Cardiac fibroblast (primary cell): ENCODE measurements around the gene SHC3.

Source experiments
- DNase-seq, 2 donors: peaks; one replicate each; pipeline versions ENCODE4 v3.0.0 to v3.0.0-alpha.2; 2010; ENCODE audit warnings: low read depth in 2 of 2
- H3K4me3 ChIP-seq, 2 donors: replicated peaks in 1 of 2; 1 replicate in 1 of 2; 2 replicates in 1 of 2; pipeline ENCODE4 v1.5.1; 2011; ENCODE audit warnings: low read depth in 2 of 2, low read length in 2 of 2, mild to moderate bottlenecking in 2 of 2, moderate library complexity in 1 of 2
- TF ChIP-seq, protein P1 (sequence below): IDR thresholded peaks from one replicate; pipeline ENCODE4 v1.5.1; 2011; ENCODE audit warnings: low read depth, mild to moderate bottlenecking, low read length, inconsistent platforms

SHC3 gene

DNA sequence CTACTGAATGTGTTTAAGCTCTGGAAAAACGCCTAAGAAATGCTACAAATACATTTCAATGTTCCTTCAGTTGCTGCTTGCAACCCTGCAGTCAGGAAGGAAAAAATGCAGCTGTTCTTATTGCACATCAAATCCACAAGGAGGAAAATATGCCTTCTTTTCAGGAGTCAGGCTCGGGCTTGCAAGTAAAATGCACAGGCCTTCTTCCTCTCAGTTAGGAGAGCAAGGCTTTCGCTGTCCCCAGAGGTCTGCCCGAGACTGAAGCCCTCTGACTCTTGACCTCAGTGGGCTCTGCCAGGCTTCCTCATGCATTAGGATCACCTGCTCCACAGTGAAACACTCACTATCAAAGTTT, 899 bp upstream of the SHC3 start:
- TF ChIP-seq, protein P1, sequence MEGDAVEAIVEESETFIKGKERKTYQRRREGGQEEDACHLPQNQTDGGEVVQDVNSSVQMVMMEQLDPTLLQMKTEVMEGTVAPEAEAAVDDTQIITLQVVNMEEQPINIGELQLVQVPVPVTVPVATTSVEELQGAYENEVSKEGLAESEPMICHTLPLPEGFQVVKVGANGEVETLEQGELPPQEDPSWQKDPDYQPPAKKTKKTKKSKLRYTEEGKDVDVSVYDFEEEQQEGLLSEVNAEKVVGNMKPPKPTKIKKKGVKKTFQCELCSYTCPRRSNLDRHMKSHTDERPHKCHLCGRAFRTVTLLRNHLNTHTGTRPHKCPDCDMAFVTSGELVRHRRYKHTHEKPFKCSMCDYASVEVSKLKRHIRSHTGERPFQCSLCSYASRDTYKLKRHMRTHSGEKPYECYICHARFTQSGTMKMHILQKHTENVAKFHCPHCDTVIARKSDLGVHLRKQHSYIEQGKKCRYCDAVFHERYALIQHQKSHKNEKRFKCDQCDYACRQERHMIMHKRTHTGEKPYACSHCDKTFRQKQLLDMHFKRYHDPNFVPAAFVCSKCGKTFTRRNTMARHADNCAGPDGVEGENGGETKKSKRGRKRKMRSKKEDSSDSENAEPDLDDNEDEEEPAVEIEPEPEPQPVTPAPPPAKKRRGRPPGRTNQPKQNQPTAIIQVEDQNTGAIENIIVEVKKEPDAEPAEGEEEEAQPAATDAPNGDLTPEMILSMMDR, result peak; percentile 6
- DNase-seq, result peak; percentile 65 to 72
- peak overlapping the region; percentile 41 to 51 for H3K4me3 ChIP-seq

DNA sequence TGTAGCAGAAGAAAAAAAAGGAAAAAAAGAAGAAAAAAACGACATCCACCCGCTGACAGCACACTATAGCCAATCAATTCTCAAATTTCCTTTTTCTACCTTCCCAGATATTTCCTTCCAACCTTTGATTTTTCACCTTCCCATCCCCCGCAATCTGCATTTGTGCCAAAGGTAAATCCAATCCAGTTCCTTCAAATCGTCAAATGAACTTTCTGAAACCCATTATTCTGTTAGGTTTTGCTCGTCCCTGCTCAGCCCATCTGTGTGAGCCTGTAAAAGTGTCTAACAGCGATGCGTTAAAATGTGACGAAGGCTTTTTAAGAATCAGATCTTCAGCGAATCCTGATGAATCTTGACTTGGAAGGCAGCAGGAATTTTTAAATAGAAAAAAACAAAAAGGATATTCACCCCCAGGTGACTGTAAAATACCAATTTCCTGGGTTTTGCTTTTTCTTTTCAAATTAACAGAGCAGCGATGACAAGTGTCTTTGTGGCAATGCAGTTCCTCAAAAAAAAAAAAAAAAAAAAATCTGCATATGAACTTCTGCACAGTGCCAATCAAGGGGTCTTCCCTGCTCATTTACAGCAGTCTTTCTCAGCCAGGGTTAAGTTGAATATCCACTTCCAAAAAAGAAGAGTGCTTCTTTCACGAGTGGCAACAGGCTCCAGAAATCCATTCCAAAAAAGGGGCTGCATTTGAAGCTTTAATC, 367 bp upstream of the SHC3 start:
- H3K4me3 ChIP-seq, result peak overlapping the region; percentile 57 to 66
- no peak for DNase-seq
- TF ChIP-seq, protein P1, result no peak

DNA sequence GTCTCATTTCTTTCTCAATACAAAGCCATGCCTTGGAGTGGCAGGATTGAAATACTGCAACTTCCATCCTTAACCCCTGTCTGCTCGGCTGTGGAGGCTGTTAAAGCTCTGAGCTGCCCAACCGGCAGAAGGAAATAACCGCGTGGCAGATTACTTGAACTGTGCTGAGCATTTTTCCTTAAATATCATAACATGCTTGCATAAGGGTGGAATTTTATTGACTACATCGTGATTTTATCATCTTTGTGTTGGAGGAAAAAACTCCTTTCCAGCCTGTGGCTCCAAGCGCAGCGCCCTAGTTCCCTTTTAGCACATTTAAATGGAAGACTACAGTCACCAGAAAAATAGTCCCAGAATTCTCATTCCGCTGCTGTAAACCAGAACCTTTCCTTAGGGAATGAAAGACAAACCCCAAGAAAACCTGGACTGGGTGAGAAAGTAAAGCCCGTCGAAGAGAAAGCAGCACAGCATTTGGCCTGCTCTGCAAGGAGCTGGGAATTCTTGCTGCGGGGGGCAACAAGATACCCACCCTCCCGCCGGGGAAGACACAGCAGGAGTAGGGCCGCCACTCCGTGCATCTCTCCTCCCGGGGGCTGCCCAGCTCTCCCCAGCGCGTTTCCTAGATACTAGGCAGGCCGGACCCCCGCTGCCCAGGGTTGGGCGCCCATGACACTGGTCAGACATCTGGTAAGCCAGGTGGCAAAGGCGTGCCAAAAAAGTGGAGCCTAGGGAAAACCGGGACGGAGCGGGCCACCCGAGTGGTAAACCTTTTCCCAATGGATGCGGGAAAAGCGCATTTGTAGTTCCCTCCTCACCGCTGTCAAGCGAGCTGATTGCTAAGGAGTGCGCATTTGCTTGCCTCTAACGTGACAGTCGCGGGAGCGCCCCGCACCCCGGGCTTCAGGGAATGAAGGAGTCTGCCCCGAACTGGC, 1.3 kb downstream of the SHC3 start:
- peak overlapping the region; percentile 66 to 67 for H3K4me3 ChIP-seq
- TF ChIP-seq, protein P1, result no peak
- peak; percentile 66 to 69 for DNase-seq

DNA sequence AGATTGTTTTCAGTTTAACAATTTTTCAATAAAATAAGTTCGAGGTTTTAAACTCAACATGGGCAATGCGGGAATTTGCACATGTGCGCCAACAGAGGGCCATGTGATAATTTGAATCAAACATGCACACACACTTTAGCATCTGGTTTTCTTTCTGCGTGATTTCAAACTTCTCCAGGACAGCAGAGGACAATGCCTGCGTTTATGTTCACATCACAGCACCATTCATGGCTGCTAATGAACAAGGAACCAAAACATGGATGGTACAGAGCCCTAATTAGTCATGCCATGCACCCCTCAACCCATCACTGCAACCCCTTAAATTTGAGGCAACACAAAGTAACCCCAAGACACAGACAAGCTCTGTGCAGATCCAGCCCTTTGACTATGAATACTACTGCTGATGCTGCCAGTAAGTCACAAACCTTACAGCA, 2.8 kb downstream of the SHC3 start:
- TF ChIP-seq, protein P1, result no peak
- H3K4me3 ChIP-seq, result peak overlapping the region in 1 of 2 donors; percentile 66
- DNase-seq, result no peak

DNA sequence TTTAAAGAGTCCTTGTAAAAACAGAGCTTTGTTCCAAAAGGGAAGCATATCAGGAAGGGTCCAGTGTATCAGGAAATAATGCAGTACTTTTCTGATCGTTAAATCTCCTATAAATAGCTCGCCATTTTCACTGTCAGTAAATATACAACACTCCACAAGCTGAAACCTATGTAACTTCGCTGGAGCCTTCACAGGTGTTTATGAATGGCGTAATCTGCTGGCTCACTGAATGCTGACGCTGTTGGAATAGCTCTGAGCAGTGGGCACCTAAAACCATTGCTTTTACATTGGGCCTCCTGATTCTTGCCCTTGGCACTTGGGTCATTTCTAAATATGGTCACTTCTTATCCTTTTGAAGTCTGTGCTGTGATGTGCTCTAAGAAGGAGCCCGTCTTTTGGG, 4.3 kb downstream of the SHC3 start:
- H3K4me3 ChIP-seq, result no peak overlapping the region
- DNase-seq, result no peak
- TF ChIP-seq, protein P1, result no peak

DNA sequence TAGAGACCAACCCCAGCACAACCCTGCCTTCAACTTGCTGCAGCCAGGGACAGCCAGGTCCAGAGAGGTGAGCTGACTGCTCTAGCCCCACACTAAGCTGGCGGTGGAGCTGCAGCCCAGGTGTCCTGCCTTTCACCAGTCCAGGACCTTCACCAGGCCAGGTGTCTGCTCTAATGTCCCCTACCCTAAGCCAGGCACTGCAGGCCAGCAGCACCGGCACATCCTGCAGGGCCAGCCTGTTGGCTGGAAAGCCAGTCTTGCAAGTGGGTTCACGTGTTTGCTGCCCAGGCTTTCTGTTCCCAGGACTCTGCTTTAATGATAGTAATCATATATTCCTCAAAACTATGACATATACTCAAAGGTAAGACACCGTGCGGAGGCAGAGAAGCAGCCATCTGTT, 5.5 kb downstream of the SHC3 start:
- TF ChIP-seq, protein P1, result no peak

More for the DNA sequence above, 5.5 kb downstream of the SHC3 start:
- H3K4me3 ChIP-seq, result no peak overlapping the region
- DNase-seq, result no peak
